ENCODE data around the gene APRT.

- TF ChIP-seq, protein P1, sequence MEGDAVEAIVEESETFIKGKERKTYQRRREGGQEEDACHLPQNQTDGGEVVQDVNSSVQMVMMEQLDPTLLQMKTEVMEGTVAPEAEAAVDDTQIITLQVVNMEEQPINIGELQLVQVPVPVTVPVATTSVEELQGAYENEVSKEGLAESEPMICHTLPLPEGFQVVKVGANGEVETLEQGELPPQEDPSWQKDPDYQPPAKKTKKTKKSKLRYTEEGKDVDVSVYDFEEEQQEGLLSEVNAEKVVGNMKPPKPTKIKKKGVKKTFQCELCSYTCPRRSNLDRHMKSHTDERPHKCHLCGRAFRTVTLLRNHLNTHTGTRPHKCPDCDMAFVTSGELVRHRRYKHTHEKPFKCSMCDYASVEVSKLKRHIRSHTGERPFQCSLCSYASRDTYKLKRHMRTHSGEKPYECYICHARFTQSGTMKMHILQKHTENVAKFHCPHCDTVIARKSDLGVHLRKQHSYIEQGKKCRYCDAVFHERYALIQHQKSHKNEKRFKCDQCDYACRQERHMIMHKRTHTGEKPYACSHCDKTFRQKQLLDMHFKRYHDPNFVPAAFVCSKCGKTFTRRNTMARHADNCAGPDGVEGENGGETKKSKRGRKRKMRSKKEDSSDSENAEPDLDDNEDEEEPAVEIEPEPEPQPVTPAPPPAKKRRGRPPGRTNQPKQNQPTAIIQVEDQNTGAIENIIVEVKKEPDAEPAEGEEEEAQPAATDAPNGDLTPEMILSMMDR (conservative IDR thresholded peaks at IDR 0.05 in 1 of 2, IDR thresholded peaks at IDR 0.05 in 1 of 2; ENCODE audit: extremely low read depth in 1 of 2, insufficient read depth in 1 of 2, low read depth in 1 of 2, low read length in 2 of 2), result no peak
- TF ChIP-seq EZH2 (IDR thresholded peaks at IDR 0.05; ENCODE audit: borderline replicate concordance, low read length), result no peak
These were observed 5.8 kb downstream of the APRT start for GRCh38 chr16:88805887-88806393.
